ENCODE data around the gene KLHDC9. TPM values are rescaled to one million over a fixed set of nuclear protein-coding genes. Genes with fewer than 3 reads are reported as not detected.

Gene KLHDC9
- total RNA-seq, 1 donor from 2014 or later: 3.7 TPM

GRCh38 chr1:161082483-161082882 is 15.7 kb upstream of the KLHDC9 start:
- no peaks in the 10 kb centered on the region for H3K27me3 Mint-ChIP-seq (ENCODE audit: unreplicated experiment)
- no peaks in the 10 kb centered on the region for H3K9me3 Mint-ChIP-seq (ENCODE audit: unreplicated experiment)
- H3K27ac Mint-ChIP-seq (ENCODE audit: unreplicated experiment): no peak overlapping the region
- TF ChIP-seq, protein P1, sequence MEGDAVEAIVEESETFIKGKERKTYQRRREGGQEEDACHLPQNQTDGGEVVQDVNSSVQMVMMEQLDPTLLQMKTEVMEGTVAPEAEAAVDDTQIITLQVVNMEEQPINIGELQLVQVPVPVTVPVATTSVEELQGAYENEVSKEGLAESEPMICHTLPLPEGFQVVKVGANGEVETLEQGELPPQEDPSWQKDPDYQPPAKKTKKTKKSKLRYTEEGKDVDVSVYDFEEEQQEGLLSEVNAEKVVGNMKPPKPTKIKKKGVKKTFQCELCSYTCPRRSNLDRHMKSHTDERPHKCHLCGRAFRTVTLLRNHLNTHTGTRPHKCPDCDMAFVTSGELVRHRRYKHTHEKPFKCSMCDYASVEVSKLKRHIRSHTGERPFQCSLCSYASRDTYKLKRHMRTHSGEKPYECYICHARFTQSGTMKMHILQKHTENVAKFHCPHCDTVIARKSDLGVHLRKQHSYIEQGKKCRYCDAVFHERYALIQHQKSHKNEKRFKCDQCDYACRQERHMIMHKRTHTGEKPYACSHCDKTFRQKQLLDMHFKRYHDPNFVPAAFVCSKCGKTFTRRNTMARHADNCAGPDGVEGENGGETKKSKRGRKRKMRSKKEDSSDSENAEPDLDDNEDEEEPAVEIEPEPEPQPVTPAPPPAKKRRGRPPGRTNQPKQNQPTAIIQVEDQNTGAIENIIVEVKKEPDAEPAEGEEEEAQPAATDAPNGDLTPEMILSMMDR (IDR thresholded peaks at IDR 0.05): no peak
- no peaks in the 10 kb centered on the region for H3K36me3 Mint-ChIP-seq (ENCODE audit: unreplicated experiment)
- H3K4me3 Mint-ChIP-seq (ENCODE audit: unreplicated experiment): no peak overlapping the region
- DNase-seq (ENCODE audit: extremely low spot score, unreplicated experiment): no peak
- H3K4me1 Mint-ChIP-seq (ENCODE audit: unreplicated experiment): peaks cover 7% of the 10 kb centered on the region

DNA sequence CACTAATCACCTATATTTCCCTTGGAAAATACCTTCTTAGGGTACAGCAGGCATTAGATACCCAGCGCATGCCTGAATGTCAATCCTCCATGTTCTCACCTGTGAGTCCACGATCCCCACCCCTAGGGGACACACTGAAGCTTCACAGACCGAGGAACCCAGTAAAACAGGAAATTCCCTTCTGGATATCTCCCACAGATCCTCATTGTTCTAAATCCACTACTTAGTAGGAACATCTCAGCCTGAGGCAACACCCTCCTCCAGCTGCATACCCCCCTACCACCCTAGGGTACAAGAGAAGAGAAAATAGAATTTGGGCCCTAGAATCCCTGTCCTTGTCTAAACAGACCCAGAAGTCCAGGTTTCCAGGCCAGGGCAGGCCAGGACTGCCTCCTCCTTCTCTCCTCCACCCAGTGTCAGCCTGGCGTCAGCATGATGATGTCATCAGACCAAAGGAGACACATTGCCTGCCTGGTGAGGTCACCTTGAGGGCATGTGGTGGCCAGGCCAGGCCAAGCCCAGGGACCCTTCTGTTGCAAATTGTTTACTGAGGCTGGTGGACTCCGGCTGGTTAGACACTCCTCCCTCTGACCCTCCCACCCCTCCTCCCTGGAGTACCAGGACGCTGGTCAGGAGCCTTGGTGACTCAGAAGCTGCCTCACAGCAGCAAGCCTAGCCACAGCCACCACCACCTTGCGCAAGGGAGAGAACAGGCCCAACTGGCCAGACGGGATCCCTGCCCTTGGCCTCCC is 15.0 kb upstream of the KLHDC9 start:
- Mint-ChIP-seq H3K36me3 (ENCODE audit: unreplicated experiment) (no peaks in the 10 kb centered on the region), H3K27ac (ENCODE audit: unreplicated experiment) (no peak overlapping the region), H3K4me1 (ENCODE audit: unreplicated experiment) (peaks cover 7% of the 10 kb centered on the region), H3K4me3 (ENCODE audit: unreplicated experiment) (no peak overlapping the region), H3K27me3 (ENCODE audit: unreplicated experiment) (no peaks in the 10 kb centered on the region), H3K9me3 (ENCODE audit: unreplicated experiment) (no peaks in the 10 kb centered on the region)
- TF ChIP-seq, protein P1 (IDR thresholded peaks at IDR 0.05): no peak
- DNase-seq (ENCODE audit: extremely low spot score, unreplicated experiment): no peak

DNA sequence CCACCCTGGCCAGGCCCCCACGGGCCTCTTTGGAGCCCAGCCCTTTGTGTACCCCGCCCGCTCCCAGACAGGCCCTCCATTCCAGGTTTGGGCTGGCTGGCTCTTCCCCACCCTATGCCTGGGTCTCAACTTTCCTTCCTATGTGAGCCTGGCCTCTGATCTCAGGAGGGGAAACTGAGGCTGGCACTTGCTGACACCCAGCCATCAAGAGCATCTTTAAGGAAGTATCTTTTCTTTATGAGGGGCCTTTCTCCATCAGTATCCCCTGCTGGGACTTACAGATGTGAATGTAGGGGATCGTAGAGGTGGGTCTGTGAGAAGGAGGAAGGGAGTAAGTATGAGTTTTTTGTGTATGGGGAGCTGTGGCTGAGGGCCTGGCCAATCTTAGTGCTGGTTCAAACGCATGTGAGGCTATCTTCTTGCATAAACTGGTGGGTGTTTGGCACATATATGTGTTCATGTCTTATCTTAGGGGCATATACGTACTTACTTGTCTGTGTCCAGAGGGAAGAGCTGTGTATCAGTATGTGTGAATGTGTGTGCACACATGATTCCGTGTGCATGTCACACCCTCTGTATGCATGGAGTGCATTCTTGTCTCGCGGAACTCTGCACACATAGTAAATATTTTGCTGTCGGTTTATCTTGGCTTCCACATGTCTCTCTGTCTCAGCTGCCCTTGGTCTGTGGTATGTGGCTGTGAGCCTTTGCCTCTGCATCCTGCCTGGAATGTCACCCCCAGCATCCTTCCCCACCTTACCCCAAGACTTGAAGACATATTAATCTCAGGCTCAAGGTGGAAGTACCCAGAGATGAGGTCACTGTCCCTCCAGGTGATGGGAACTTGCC is 14.2 kb upstream of the KLHDC9 start:
- Mint-ChIP-seq H3K27me3 (ENCODE audit: unreplicated experiment) (no peaks in the 10 kb centered on the region), H3K4me1 (ENCODE audit: unreplicated experiment) (peaks cover 7% of the 10 kb centered on the region), H3K27ac (ENCODE audit: unreplicated experiment) (no peak overlapping the region), H3K9me3 (ENCODE audit: unreplicated experiment) (no peaks in the 10 kb centered on the region), H3K36me3 (ENCODE audit: unreplicated experiment) (no peaks in the 10 kb centered on the region), H3K4me3 (ENCODE audit: unreplicated experiment) (no peak overlapping the region)
- DNase-seq (ENCODE audit: extremely low spot score, unreplicated experiment): no peak
- TF ChIP-seq, protein P1 (IDR thresholded peaks at IDR 0.05): no peak

GRCh38 chr1:161084597-161084988 is 13.6 kb upstream of the KLHDC9 start:
- Mint-ChIP-seq H3K4me1 (ENCODE audit: unreplicated experiment) (peaks cover 7% of the 10 kb centered on the region), H3K9me3 (ENCODE audit: unreplicated experiment) (no peaks in the 10 kb centered on the region), H3K27me3 (ENCODE audit: unreplicated experiment) (no peaks in the 10 kb centered on the region), H3K4me3 (ENCODE audit: unreplicated experiment) (no peak overlapping the region), H3K27ac (ENCODE audit: unreplicated experiment) (no peak overlapping the region), H3K36me3 (ENCODE audit: unreplicated experiment) (no peaks in the 10 kb centered on the region)
- TF ChIP-seq, protein P1 (IDR thresholded peaks at IDR 0.05): no peak
- DNase-seq (ENCODE audit: extremely low spot score, unreplicated experiment): no peak

- Mint-ChIP-seq H3K36me3 (ENCODE audit: unreplicated experiment) (no peaks in the 10 kb centered on the region), H3K9me3 (ENCODE audit: unreplicated experiment) (no peaks in the 10 kb centered on the region), H3K4me1 (ENCODE audit: unreplicated experiment) (peaks cover 7% of the 10 kb centered on the region), H3K27ac (ENCODE audit: unreplicated experiment) (no peak overlapping the region), H3K27me3 (ENCODE audit: unreplicated experiment) (no peaks in the 10 kb centered on the region), H3K4me3 (ENCODE audit: unreplicated experiment) (no peak overlapping the region)
- TF ChIP-seq, protein P1 (IDR thresholded peaks at IDR 0.05): no peak
- no peak for DNase-seq (ENCODE audit: extremely low spot score, unreplicated experiment)
Measured at GRCh38 chr1:161085165-161085564, 13.0 kb upstream of the KLHDC9 start.

All from osteocyte (in vitro differentiated cells).